GM21737 (cell line): ENCODE measurements around the gene EPO.
"Not testable (repeated sequence)": the region's sequence is repeated elsewhere in the genome, so short reads cannot be mapped to it uniquely, and the experiment has no call there.

Experiments
- ATAC-seq: cut with Tn5 transposase; IDR thresholded peaks from one replicate; pipeline ENCODE4 v1.9.1; 2021; ENCODE audit warnings: mild to moderate bottlenecking, moderate library complexity; ENCODE audit not compliant: unreplicated experiment

EPO gene

GRCh38 chr7:100701089-100701488 lies 19.2 kb upstream of the EPO start:
- not testable (repeated sequence) for ATAC-seq

GRCh38 chr7:100705320-100705752 lies 14.9 kb upstream of the EPO start:
- peak; percentile 56 for ATAC-seq

GRCh38 chr7:100705753-100706671 lies 14.3 kb upstream of the EPO start, which contains the start of gene POP7:
Gene POP7 (plus strand): TSS chr7:100706121. CDS start chr7:100706831, 710 bp downstream.
- ATAC-seq = peak; percentile 88

DNA sequence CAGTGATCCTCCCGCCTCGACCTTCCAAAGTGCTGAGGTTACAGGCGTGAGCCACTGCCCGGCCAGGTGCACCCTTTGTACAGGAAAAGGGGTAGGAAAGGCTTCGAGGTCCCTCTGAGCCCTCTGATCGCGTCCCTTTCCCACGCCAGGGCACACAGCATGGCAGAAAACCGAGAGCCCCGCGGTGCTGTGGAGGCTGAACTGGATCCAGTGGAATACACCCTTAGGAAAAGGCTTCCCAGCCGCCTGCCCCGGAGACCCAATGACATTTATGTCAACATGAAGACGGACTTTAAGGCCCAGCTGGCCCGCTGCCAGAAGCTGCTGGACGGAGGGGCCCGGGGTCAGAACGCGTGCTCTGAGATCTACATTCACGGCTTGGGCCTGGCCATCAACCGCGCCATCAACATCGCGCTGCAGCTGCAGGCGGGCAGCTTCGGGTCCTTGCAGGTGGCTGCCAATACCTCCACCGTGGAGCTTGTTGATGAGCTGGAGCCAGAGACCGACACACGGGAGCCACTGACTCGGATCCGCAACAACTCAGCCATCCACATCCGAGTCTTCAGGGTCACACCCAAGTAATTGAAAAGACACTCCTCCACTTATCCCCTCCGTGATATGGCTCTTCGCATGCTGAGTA lies 13.5 kb upstream of the EPO start:
- ATAC-seq = no peak

GRCh38 chr7:100708395-100708794 lies 11.9 kb upstream of the EPO start:
- ATAC-seq = no peak

DNA sequence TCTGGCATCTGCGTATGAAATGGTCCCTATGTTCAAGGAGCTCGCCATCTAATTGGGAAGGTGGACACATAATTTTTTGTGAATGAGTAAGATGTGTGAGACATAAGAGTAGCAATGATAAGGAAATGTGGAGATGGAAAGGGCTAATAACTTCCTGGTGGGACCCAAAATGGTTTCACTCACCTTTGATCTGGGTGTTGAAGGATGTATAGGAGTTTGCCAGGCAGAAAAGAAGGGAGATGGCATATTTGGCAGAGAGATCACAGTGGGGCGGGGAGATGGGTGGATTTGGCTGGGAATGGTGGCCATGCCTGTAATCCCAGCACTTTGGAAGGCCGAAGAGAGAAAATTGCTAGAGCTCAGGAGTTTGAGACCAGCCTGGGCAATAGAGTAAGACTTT lies 9.8 kb upstream of the EPO start:
- ATAC-seq = no peak

DNA sequence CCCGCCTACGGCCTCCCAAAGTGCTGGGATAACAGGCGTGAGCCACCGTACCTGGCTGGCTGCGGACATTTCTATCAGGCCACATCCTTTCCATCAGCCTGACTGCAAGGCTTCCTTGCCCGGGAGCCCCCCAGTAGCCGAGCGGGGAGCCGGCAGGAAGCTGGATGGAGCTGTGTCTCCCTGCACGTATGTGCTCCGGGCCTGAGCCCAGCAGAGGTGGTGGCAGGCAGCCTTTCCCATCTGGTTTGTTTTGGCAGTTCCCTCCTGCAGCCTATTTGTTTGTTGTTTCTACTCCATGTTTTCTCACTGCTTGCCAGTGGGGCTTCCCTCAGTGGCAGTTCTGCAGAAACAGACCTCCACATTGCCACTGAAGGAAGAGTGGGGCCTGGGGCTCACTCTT lies 8.9 kb upstream of the EPO start:
- no peak for ATAC-seq

- ATAC-seq = no peak
Measured at GRCh38 chr7:100714725-100715124, 5.5 kb upstream of the EPO start.

- not testable (repeated sequence) for ATAC-seq
Measured at GRCh38 chr7:100717073-100717472, 3.2 kb upstream of the EPO start.

DNA sequence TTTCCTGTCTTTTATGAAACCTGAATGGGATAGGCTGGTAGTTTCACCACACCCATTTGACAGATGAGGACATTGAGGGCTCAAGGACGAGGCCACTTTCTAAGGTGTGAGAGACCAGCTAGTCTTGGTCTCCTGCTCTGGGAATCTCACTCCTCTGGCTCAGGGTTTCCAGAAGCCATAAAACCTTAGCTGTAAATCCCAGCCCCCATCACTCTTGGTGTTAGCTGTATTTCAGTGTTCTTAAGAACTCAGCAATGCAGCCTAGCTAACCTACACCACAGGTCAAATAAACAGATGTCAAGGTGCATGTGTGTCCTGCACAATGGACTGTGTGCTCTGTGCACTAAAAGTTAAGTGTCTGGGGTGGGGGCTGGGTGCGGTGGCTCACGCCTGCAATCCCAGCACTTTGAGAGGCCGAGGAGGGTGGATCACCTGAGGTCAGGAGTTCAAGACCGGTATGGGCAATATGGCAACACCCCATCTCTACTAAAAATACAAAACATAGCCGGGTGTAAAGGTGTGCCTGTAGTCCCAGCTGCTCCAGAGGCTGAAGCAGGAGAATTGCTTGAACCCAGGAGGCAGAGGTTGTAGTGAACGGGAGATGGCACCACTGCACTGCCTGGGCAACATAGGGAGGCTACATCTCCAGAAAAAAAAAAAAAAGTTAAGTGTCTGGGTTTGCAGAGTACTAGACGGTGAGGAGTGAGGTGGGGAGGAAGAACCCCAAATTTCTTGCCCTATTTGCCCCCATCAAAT lies 567 bp upstream of the EPO start:
- no peak for ATAC-seq

DNA sequence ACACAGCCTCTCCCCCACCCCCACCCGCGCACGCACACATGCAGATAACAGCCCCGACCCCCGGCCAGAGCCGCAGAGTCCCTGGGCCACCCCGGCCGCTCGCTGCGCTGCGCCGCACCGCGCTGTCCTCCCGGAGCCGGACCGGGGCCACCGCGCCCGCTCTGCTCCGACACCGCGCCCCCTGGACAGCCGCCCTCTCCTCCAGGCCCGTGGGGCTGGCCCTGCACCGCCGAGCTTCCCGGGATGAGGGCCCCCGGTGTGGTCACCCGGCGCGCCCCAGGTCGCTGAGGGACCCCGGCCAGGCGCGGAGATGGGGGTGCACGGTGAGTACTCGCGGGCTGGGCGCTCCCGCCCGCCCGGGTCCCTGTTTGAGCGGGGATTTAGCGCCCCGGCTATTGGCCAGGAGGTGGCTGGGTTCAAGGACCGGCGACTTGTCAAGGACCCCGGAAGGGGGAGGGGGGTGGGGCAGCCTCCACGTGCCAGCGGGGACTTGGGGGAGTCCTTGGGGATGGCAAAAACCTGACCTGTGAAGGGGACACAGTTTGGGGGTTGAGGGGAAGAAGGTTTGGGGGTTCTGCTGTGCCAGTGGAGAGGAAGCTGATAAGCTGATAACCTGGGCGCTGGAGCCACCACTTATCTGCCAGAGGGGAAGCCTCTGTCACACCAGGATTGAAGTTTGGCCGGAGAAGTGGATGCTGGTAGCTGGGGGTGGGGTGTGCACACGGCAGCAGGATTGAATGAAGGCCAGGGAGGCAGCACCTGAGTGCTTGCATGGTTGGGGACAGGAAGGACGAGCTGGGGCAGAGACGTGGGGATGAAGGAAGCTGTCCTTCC lies 620 bp downstream of the EPO start:
- no peak for ATAC-seq

DNA sequence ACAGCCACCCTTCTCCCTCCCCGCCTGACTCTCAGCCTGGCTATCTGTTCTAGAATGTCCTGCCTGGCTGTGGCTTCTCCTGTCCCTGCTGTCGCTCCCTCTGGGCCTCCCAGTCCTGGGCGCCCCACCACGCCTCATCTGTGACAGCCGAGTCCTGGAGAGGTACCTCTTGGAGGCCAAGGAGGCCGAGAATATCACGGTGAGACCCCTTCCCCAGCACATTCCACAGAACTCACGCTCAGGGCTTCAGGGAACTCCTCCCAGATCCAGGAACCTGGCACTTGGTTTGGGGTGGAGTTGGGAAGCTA lies 1.2 kb downstream of the EPO start:
- no peak for ATAC-seq

DNA sequence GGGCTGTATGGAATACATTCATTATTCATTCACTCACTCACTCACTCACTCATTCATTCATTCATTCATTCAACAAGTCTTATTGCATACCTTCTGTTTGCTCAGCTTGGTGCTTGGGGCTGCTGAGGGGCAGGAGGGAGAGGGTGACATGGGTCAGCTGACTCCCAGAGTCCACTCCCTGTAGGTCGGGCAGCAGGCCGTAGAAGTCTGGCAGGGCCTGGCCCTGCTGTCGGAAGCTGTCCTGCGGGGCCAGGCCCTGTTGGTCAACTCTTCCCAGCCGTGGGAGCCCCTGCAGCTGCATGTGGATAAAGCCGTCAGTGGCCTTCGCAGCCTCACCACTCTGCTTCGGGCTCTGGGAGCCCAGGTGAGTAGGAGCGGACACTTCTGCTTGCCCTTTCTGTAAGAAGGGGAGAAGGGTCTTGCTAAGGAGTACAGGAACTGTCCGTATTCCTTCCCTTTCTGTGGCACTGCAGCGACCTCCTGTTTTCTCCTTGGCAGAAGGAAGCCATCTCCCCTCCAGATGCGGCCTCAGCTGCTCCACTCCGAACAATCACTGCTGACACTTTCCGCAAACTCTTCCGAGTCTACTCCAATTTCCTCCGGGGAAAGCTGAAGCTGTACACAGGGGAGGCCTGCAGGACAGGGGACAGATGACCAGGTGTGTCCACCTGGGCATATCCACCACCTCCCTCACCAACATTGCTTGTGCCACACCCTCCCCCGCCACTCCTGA lies 2.4 kb downstream of the EPO start:
- ATAC-seq = no peak

GRCh38 chr7:100723732-100724275 lies 3.5 kb downstream of the EPO start:
- ATAC-seq = no peak

DNA sequence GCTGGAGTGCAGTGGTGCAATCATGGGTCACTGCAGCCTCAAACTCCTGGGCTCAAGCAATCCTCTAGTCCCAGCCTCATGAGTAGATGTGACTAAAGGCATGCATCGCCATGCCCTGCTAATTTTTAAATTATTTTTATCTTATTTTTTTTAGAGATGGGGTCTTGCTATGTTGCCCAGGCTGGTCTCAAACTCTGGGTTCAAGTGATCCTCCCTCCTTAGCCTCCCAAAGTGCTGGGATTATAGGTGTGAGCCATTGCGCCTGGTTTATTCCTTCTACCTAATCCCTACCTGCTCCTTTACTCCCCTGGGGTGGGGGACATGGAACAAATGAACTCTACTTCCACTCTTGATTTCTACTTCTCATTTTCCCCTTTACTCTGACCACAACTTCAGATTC lies 4.1 kb downstream of the EPO start:
- ATAC-seq = not testable (repeated sequence)

- no peak for ATAC-seq
Measured at GRCh38 chr7:100726996-100727761, 6.9 kb downstream of the EPO start.

GRCh38 chr7:100728196-100728595 lies 7.9 kb downstream of the EPO start:
- no peak for ATAC-seq

- no peak for ATAC-seq
Measured at GRCh38 chr7:100730136-100730800, 10.0 kb downstream of the EPO start.
